Medulla oblongata (tissue), 1 donor: Measurements from ENCODE around the gene DCBLD2.

ENCODE experiments used
- DNase-seq: peaks from one replicate; pipeline ENCODE4 v3.0.0-alpha.2; 2015; ENCODE audit errors: extremely low spot score

DCBLD2 gene

GRCh38 chr3:98793971-98794370 is 107.5 kb downstream of the DCBLD2 start:
- DNase-seq, result no peak

- no peak for DNase-seq
These were observed 109.9 kb downstream of the DCBLD2 start for GRCh38 chr3:98791341-98792325.

- peak; percentile 24 for DNase-seq
These were observed 112.8 kb downstream of the DCBLD2 start for GRCh38 chr3:98788651-98789050.

- DNase-seq, result no peak
These were observed 114.3 kb downstream of the DCBLD2 start for GRCh38 chr3:98787181-98787580.

GRCh38 chr3:98786364-98787006 is 115.0 kb downstream of the DCBLD2 start:
- no peak for DNase-seq

- no peak for DNase-seq
These were observed 116.6 kb downstream of the DCBLD2 start for GRCh38 chr3:98784666-98785600.

GRCh38 chr3:98784042-98784441 is 117.5 kb downstream of the DCBLD2 start:
- peak; percentile 63 for DNase-seq

GRCh38 chr3:98782824-98783500 is 118.5 kb downstream of the DCBLD2 start:
- no peak for DNase-seq

- no peak for DNase-seq
These were observed 121.2 kb downstream of the DCBLD2 start for GRCh38 chr3:98780343-98780742.

GRCh38 chr3:98779541-98780335 is 121.8 kb downstream of the DCBLD2 start:
- peak; percentile 88 for DNase-seq

GRCh38 chr3:98778852-98779413 is 122.6 kb downstream of the DCBLD2 start:
- DNase-seq, result peak; percentile 73

GRCh38 chr3:98778383-98778782 is 123.1 kb downstream of the DCBLD2 start:
- DNase-seq, result no peak

GRCh38 chr3:98777801-98778220 is 123.7 kb downstream of the DCBLD2 start:
- DNase-seq, result no peak

- DNase-seq, result no peak
These were observed 124.2 kb downstream of the DCBLD2 start for GRCh38 chr3:98777286-98777685.

- no peak for DNase-seq
These were observed 125.4 kb downstream of the DCBLD2 start for GRCh38 chr3:98776140-98776493.

GRCh38 chr3:98775459-98776139 is 125.9 kb downstream of the DCBLD2 start:
- DNase-seq, result no peak

- no peak for DNase-seq
These were observed 129.5 kb downstream of the DCBLD2 start for GRCh38 chr3:98772022-98772421.

- peak; percentile 89 for DNase-seq
These were observed 131.0 kb downstream of the DCBLD2 start for GRCh38 chr3:98770261-98771039.

GRCh38 chr3:98769448-98769847 is 132.0 kb downstream of the DCBLD2 start:
- no peak for DNase-seq
